GOT3 (cell line): ENCODE data around the gene PDCL3.

Experiments
- DNase-seq: peaks from one replicate; lab custom pipeline; 2025; ENCODE audit warnings: mixed read lengths; lab: John Stamatoyannopoulos, UW

The PDCL3 gene

DNA sequence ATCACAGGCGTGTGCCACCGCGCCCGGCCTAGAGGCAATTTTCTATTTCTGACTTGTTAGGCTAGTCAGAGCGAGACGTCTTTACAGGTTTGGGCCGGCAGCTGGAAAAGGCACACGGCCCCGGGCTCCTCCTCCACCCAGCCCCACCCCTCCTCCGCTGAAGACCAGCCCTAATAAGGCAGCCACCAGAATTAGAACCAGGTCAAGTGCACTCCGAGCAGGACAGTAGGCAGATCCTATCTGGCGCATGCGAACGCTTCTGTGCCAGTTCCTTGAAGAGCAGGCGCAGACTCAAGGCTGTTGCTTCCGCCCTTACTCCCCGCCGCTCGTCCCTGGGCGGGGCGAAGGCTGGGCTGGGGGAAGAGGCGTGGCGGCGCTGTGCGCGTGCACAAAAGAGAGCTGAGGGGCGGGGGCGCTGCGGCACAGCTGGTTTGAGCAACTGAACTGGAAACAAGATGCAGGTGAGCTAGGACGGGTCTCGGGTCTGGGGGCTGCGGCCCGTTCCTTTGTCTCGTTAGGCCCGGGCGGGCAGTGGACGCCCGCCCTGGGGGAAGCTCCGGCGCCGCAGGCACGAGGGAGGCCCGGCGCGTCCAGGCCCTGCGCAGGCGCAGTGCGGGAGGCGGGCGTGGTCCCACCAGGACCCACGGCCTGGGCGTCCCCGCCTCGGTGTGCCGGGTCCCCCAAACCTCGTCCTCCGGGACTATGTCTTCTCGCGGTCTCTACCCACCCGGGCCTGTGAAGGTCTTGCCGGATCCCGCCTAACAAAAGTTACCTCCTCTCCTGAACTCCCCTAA, at the start of gene PDCL3:
Gene PDCL3 (plus strand): TSS at position 381 of the 794 bp plus-strand sequence. CDS start 75 bp downstream, at position 456.
- peak; percentile 89 for DNase-seq

DNA sequence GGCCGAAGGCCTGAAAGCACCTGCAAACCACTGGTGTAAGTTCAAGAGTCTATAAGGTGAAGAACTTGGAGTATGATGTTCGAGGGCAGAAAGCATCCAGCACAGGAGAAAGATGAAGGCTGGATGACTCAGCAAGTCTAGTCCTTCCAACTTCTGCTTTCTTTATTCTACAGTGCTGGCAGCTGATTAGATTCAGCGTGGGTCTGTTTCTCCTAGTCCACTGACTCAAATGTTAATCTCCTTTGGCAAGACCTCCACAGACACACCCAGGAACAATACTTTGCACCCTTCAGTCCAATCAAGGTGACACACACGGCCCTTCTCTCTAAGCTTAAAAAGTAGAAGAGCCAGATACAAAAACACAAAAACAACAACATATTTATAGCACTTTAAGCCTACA, 49.1 kb upstream of the PDCL3 start:
- DNase-seq: no peak

DNA sequence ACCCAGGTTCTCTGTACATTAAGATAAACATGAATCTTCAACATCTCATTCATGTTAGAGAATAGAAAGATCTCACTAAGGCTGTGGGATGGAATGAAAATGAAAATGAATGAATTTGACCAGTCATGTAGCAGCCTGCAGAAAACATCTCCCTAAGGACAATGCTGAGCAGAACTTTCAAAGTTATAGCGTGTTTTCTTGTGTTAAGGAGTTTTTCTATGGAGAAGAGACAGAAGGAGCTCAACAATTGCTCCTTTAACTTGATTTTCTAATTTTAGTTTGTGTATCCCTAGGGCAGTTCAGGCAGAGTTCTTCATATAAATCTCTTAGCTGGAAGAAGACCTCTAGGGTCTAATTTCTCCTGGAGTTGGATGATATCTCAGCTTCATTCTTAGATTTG, 45.2 kb upstream of the PDCL3 start:
- no peak for DNase-seq

DNA sequence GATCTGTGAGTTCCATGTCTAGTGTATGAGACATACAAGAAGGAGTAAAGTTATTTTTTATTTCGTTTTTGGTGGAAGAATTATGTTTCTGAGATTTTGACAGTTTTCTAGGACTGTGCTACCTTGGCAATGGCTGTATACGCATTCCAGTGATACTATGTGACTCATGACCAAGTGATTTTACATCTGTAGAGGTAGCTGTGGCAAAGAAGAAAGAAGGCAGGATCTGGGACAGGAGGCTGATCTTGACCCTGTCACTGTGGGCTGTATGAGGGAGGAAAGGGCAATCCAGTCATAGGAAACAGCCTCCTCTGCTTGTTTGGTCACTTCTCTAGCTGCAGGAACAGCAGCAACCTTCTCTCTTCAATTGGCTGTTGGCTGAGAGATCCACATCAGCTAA, 44.0 kb upstream of the PDCL3 start:
- no peak for DNase-seq

DNA sequence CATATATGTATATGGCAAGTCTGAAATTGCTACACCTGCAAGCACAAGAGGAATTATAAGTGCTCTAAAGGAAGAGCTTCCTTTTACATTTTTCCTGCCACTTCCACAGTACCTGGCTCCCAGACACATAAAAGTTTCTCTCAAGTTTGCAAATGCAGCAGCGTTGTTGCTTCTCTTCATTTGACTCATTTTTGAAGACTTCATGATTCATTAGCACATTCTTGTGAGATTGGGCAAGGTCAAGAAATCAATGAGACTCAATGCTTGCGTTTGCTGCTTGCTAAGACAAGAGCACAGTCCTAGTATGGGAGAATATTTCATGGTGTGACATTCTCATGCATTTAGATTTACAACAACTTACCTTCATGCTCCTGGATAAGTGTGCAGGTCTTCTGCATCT, 42.6 kb upstream of the PDCL3 start:
- DNase-seq: no peak

DNA sequence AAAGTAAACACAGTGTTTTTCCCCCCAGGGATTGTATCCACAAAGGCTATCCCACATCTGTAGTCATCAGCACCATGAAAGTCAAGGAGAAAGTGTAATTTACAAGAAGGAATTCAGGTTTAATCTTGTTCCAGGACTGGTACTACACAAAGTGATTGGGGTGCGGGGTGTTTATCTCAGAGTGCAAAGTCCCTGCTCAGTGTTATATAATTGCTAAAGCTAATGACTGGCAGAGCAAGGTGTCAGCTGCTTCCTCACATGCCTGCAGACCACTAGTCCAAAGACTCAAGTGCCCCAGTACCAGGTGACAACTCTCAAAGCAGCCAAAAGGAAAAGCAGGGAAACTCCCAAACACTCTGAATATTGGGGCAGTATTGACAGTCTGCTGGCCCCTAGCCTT, 40.4 kb upstream of the PDCL3 start:
- no peak for DNase-seq

DNA sequence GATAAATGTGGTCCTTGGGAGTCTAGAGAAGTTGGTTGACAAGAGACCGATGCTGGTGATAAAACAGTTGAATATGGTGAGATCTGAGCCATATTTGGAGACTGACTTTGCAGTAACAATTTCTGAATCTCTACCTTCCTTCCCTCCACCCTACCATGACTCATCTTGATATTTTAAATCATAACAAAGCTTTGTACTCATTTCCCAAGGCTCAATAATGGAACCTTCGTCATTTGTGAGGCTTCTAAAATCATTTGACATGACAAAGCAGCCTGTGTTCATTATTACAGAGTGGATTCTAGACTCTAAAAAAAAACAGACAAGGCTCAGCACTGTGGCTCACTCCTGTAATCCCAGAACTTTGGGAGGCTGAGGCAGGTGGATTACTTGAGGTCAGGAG, 38.5 kb upstream of the PDCL3 start:
- no peak for DNase-seq

DNA sequence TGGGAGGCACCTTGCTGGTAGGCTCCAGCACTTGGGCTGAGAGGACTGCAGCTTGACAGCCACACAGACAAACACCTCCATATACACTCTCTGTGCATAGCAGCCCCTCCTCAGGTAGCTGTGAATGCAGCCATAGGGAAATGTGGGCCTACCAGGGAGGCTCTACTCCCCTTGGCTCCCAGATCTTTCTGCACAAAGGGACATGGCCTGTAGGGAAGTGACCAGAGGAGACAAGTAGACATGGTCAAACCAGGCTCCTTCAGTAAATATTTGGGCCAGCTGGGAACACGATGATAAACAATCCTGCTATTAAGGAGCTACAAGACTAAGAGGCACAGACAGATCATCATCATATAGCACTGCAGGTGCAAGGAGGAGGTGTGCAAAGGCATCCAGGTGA, 35.9 kb upstream of the PDCL3 start:
- no peak for DNase-seq

DNA sequence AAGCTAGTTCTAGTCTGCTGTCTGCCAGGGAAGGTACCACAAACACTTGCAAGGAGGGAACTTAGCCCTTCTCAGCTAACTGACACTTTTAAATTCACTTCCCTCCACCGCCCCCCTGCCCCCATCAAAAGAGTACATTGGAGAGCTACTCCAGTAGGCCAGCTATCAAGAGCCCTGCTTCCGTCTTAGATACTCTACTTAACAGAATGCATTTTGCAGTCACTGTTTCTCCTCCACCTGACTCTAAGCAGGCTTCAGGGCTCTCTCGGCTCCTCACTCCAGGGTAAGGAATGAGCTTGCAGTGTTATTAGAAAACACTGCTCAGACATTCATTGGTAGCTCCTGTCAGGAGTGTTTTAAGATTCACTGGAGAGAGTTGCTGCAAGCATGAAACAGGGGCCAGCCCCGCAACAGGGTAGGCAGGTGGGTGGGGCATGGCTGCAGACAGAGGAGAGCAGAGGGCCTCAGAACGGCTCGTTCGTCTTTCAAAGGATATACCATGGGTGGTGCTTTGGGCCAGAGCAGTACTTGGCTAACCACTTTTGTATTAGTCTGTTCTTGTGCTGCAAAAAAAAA, 35.3 kb upstream of the PDCL3 start:
- DNase-seq: no peak

DNA sequence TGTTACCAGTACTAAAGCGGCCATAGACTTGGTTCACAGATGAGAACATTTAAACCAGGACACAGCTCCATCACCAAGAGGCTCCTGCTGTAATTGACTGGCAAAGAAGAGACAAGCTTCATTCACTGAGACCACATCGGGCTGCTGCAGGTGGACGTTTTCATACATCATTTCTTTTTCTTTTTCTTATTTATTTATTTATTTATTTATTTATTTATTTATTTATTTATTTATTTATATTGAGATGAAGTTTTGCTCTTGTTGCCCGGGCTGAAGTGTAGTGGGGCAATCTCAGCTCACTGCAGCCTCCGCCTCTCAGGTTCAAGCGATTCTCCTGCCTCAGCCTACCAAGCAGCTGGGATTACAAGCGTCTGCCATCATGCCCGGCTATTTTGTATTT, 33.6 kb upstream of the PDCL3 start:
- DNase-seq: no peak

DNA sequence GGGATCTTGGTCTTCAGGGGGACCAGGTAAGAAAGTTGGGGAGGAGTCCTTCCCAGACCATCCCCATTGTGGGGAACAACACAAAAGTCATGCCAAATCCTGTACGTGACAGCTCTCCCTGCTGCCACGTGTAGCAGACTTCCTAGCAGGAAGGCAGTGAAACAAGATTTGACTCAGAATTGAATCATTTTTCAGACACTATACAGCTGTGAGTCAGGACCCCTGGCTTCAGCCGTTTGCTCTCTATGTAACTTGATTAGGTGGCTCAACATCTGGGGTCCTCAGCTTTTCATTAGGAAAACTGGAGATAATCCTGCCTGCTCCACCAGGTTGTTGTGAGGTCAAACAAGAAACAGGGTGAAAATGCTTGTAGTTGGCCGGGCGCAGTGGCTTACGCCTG, 32.9 kb upstream of the PDCL3 start:
- no peak for DNase-seq

DNA sequence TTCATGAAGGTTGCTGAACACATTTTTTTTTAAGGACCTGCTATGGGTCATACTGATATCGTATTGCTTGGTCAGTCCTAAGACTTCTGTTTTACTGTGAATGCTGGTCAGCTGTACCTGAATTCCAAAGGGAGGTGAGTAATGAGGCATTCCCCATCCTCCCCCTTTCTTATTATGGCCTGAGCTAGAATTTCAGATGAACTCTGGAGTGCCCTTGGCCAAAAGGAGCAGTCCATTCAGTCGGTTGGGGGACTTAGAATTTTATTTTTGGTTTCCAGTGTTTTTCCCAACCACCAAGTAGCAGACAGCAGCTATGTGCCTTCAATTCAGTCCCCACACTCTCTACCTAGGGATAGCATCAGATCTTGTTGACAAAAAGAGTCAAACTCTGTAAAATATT, 26.9 kb upstream of the PDCL3 start:
- no peak for DNase-seq

DNA sequence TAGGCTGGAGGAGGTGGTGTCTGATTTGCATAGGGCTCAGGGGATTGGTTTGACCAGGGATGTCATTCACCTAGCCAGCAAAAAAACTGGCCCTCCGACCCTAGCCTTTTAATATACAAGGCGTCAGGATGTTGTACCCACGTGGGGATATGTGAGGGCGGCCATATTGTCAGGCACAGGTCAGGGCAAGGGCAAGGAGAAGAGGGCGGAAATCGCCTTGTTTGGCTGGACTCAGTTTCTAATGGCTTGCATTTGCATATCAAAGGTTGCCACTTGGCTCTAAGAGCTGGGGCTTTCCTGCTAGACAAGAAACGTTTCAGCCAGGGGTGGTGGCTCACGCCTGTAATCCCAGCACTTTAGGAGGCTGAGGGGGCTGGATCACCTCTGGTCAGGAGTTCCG, 24.9 kb upstream of the PDCL3 start:
- DNase-seq: no peak

DNA sequence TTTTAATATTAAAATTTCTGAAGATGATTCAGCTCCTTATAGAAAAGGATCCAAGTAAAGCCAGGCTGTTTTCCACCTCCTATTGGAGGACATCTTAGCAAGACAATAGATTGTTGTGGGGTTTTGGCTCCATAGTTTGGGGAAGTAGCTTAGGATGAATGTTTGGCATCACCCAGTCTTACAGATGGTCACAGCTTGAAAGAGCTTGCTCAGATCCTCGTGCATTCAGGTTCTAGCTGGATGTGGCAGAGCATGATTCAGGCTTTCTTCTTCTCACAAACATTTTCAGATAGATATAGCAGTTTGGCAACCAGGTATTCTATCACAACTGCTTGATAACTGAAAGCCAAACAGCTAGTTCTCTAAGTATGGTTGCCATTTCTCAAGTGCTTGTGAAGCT, 23.6 kb upstream of the PDCL3 start:
- DNase-seq: no peak

DNA sequence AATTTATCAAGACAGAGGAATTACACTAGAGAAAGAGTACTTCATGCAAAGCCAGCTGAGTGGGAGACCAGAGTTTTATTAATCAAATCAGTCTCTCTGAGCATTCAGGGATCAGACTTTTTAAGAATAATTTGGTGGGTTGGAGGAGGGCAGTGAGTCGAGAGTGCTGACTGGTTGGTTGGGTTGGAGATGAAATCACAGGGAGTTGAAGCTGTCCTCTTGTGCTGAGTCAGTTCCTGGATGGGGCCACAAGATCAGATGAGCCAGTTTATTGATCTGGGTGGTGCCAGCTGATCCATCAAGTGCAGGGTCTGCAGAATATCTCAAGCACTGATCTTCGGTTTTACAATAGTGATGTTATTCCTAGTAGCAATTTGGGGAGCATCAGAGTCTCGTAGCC, 21.4 kb upstream of the PDCL3 start:
- DNase-seq: no peak

DNA sequence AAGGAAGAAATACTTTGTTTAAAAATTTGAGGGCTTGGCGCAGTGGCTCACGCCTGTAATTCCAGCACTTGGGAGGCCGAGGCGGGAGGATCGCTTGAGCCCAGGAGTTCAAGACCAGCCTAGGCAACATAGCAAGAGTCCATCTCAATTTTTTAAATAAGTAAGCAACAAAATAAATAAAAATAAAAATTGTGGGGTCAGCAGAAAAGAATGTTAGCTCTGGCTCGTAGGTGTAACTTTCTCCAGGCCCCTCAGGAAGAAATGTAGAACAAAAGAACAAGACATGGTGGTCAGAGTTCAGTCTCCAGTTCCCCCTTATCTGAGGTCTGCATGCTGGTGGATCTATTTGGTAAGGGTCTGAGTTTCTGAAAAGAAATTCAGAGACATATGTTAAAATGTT, 20.4 kb upstream of the PDCL3 start:
- no peak for DNase-seq

DNA sequence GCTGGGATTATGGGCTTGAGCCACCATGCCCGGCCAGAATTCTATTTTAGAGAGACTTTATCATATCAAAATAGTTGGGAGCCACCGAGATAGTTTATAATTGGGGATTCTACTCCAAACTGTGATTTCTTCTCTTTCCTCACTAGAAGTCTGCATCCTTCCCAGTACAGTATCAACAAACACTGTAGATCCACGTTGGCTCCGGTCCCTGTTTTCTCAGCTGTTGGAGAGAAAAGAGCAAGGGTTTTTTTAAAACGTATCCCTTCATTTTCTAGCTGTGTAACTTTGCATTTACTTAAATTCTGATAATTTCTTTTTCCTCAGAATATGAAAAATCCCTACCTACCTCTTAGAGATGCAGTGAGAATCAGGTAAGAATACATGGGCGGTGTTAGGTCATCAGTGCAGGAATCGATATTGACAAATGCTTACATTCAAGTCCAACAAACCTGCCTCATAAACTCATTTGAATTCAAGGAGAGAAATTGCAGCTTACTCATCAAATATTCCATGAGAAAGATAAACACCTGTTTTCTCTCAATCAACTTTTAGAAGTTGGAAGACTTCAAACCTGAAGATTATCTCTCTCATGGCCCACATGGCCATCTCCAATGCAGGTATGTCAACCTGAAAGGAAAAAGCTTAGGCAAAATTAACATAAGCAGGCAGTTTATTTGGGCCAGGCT, 17.7 kb upstream of the PDCL3 start:
- DNase-seq: no peak

DNA sequence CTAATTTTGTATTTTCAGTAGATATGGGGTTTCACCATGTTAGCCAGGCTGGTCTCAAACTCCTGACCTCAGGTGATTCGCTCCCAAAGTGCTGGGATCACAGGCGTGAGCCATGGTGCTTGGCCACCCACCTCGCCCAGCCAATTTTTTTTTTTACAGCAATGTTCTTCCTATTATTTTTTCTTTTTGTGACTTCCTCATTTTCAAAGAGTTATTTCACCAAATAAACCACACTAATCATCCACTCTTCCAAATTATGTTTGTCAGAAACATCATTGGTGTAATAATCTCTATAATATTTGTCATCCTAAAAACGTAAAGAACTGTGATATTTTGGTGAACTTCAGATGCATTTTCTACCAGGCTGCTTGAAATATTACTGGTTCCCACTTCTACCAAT, 16.3 kb upstream of the PDCL3 start:
- DNase-seq: no peak

DNA sequence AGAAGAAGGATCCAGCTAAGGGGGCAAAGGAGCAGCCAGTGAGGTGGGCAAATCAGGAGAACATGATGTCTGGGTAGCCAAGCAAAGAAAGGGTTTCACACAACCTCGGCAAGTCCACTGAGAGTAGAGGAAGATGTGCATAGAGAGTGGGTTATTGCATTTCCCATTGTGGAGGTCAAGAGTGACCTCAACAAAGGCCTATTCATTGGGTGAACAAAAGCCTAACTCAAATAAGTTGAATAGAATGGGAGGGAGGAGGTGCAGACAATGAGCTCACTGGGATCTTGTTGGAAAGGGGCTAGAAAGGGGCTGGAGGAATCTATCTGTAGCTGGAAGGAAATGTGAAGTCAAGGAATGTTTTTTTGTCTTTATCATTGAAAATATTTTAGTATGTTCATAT, 14.0 kb upstream of the PDCL3 start:
- DNase-seq: no peak

DNA sequence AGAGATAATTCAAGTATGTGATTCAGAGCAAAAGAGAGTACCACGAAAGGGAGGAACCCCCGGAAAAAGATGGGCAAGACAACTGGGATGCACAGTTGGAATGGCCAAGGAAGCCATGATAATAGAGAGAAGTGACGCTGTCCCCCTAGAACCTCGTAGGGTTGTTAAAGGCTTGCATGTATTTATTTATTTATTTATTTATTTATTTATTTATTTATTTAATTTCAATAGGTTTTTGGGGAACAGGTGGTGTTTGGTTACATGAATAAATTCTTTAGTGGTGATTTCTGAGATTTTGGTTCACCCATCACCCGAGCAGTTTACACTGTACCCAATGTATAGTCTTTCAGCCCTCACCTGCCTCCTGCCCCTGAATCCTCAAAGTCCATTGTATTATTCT, 11.5 kb upstream of the PDCL3 start:
- DNase-seq: no peak

DNA sequence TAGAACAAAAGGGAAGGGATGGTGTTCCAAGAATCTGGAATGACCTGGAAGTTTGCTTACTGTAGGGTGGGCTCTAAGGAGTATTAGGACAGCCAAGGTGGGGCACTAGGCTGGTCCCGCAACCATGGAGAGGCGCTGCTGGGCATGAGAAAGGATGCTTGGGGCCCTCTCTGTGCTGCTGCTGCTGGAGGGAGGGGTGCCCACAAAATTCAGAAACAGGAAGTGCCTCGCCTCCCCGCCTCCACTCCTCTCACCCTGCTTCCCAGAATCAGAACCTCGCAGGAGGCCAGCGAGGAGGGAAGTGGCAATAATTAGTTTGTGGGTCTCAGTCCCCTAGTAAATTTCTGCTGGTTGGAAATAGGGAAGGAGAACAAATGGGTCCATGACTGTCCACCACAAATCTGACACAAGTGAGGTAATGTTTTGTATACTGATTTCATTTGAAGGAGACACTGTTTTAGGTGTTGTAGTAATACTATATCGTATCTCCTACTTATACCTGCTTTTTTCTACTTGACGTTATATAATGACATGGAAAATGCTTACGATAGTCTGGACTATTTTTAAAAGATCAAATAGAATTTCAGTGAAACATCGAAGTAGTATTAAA, 7.9 kb upstream of the PDCL3 start:
- no peak for DNase-seq

DNA sequence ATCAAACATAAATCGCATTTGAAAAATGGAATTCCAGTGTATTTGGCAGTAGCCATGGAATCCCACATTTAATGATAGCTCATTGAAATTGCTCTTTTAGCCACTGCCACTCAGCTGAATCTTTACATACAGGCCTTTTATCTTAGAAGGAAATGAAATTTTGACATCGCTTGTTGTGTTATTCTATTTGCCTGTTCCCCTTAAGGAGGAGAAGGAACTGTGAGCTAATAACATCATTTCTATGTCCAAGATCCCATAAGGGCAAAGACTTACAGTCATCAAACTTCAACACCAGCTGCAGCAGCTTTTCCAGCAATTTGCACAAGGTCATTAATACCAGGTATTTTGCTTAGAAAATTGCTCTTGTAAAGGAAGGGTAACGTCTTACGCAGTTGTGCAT, 6.0 kb upstream of the PDCL3 start:
- DNase-seq: no peak

DNA sequence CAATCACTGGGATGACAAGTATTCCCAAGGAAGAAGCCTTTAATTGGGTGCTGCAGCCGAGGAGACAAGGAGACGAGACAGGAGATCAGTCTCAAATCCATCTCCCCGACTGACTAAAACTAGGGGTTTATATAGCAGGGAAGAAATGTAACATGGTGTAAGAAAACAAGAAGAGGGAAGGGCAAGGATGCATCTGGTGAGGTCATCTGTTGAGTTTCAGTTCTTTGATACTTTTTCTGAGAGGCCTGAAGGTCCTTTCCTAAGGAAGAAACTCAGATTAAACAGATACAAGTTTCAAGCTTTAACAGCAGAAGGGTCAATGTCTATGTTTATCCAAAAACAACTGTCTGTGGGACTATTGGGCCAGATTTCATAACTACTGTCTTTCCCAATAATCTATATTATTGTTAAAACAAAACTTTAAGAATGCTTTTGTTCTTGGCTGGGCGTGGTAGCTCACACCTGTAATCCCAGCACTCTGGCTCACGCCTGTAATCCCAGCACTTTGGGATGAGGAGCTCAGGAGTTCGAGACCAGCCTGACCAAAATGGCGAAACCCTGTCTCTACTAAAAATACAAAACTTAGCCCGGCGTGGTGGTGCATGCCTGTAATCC, 2.5 kb upstream of the PDCL3 start:
- DNase-seq: no peak
